Panc1 (cell line): Measurements from ENCODE around the gene KAZALD1.

Source experiments
- POLR2AphosphoS5 ChIP-seq: IDR thresholded peaks from 2 replicates; pipeline ENCODE4 v1.6.1; 2012; ENCODE audit warnings: mild to moderate bottlenecking, low read depth, low read length, moderate library complexity
- SIN3A ChIP-seq: IDR thresholded peaks from 2 replicates; pipeline ENCODE4 v1.6.1; 2012; ENCODE audit warnings: low read depth, mild to moderate bottlenecking, low read length, moderate library complexity, borderline replicate concordance; ENCODE audit not compliant: insufficient read depth
- TCF7L2 ChIP-seq: IDR thresholded peaks from 2 replicates; pipeline ENCODE4 v1.6.1; 2011; ENCODE audit warnings: mild to moderate bottlenecking, low read depth, low read length, inconsistent platforms
- TF ChIP-seq, protein P1 (sequence below): fragments of 450-650 bp; IDR thresholded peaks from 2 replicates; pipeline ENCODE4 v1.5.1; 2017; ENCODE audit warnings: mild to moderate bottlenecking

DNA sequence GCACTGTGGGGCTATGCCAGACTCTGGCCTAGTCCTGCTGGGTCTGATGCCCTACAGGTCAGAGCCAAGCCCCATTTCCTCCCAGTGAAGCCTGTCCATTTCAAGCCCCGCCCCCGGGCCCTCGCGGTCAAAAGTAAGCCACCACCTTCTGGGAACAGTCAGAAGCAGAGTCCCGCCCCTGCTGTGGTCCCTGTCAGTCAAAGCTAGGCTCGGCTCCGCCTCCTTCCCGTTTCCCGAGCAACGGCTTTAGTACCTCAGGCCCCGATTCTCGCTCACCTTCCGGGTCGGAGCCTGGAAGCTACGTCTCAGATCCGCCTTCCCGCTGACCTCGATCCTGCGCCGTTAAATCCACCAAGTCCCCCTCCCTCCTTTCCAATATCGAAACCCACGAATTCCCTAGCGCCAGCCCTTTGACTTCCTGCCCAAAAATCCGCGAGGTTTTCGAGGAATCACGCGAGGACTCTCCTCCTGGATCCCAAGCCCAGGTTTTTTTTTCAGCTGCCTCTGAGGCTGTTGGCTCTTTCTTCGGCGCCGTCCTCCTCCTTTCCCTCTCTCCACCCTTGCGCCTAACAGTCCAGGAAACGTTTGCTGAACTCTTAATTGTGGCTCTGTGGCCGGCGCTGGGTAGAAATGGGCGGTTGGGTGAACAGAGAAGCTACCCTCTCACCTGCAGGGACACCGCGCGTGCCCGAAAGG is 19.0 kb upstream of the KAZALD1 start:
- TF ChIP-seq, protein P1, sequence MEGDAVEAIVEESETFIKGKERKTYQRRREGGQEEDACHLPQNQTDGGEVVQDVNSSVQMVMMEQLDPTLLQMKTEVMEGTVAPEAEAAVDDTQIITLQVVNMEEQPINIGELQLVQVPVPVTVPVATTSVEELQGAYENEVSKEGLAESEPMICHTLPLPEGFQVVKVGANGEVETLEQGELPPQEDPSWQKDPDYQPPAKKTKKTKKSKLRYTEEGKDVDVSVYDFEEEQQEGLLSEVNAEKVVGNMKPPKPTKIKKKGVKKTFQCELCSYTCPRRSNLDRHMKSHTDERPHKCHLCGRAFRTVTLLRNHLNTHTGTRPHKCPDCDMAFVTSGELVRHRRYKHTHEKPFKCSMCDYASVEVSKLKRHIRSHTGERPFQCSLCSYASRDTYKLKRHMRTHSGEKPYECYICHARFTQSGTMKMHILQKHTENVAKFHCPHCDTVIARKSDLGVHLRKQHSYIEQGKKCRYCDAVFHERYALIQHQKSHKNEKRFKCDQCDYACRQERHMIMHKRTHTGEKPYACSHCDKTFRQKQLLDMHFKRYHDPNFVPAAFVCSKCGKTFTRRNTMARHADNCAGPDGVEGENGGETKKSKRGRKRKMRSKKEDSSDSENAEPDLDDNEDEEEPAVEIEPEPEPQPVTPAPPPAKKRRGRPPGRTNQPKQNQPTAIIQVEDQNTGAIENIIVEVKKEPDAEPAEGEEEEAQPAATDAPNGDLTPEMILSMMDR = no peak
- TF ChIP-seq SIN3A (no peak), POLR2AphosphoS5 (peak; percentile 85), TCF7L2 (no peak)
